Activated naive CD8-positive, alpha-beta T cell treated with anti-CD3 and anti-CD28 coated beads, Interleukin-2, amount 50 U/mL, for 24 hours (primary cell): ENCODE data around the gene ADORA2B.
A peak's percentile ranks its signal among the peaks of the same experiment; 100 is the strongest.
"Not testable (repeated sequence)": the region's sequence is repeated elsewhere in the genome, so short reads cannot be mapped to it uniquely, and the experiment has no call there.

Experiments
- ATAC-seq: fragments of 150-1000 bp; cut with Tn5 transposase; one replicate; pipeline ENCODE4 v1.10.0; 2021
- DNase-seq: peaks from one replicate; pipeline ENCODE4 v3.0.0; 2021
- H3K27ac Mint-ChIP-seq: one replicate; pipeline ENCODE4 v1.8.0; 2021; ENCODE audit warnings: mild to moderate bottlenecking, mixed read lengths
- H3K27me3 Mint-ChIP-seq: one replicate; pipeline ENCODE4 v1.8.0; 2021; ENCODE audit warnings: mixed read lengths
- H3K36me3 Mint-ChIP-seq: one replicate; pipeline ENCODE4 v1.8.0; 2021; ENCODE audit warnings: low read depth, mixed read lengths
- H3K4me1 Mint-ChIP-seq: one replicate; pipeline ENCODE4 v1.8.0; 2021; ENCODE audit warnings: mixed read lengths
- H3K4me3 Mint-ChIP-seq: one replicate; pipeline ENCODE4 v1.8.0; 2021; ENCODE audit warnings: mild to moderate bottlenecking, moderate library complexity, mixed read lengths
- H3K9me3 Mint-ChIP-seq: one replicate; pipeline ENCODE4 v1.8.0; 2021; ENCODE audit warnings: mixed read lengths

ADORA2B gene

GRCh38 chr17:15944759-15945526 is at the start of gene ADORA2B:
Gene ADORA2B (plus strand): TSS chr17:15945130. CDS start chr17:15945249, 119 bp downstream.
- peaks cover 19% of the 10 kb centered on the region for H3K4me1 Mint-ChIP-seq
- ATAC-seq (peak; percentile 74), DNase-seq (peak; percentile 69)
- peak within 1 kb of the TSS; percentile 76 for H3K4me3 Mint-ChIP-seq
- no peaks in the 10 kb centered on the region for H3K9me3 Mint-ChIP-seq
- H3K27me3 Mint-ChIP-seq: peaks cover 35% of the 10 kb centered on the region
- peak within 1 kb of the TSS; percentile 34 for H3K27ac Mint-ChIP-seq
- no peaks in the 10 kb centered on the region for H3K36me3 Mint-ChIP-seq

- H3K27me3 Mint-ChIP-seq: no peaks in the 10 kb centered on the region
- H3K27ac Mint-ChIP-seq: no peak overlapping the region
- H3K36me3 Mint-ChIP-seq: no peaks in the 10 kb centered on the region
- no peak for ATAC-seq
- peaks cover 13% of the 10 kb centered on the region for H3K4me1 Mint-ChIP-seq
- peaks cover 4% of the 10 kb centered on the region for H3K9me3 Mint-ChIP-seq
- no peak overlapping the region for H3K4me3 Mint-ChIP-seq
- DNase-seq: no peak
These were observed 48.7 kb upstream of the ADORA2B start for GRCh38 chr17:15896277-15896676.

GRCh38 chr17:15896834-15897233 is 48.1 kb upstream of the ADORA2B start:
- Mint-ChIP-seq H3K4me3 (no peak overlapping the region), H3K9me3 (peaks cover 4% of the 10 kb centered on the region), H3K36me3 (no peaks in the 10 kb centered on the region), H3K27me3 (no peaks in the 10 kb centered on the region), H3K27ac (no peak overlapping the region), H3K4me1 (peaks cover 13% of the 10 kb centered on the region)
- DNase-seq (no peak), ATAC-seq (no peak)

GRCh38 chr17:15899596-15899995 is 45.3 kb upstream of the ADORA2B start:
- H3K27me3 Mint-ChIP-seq: not testable (repeated sequence)

GRCh38 chr17:15900871-15901270 is 44.1 kb upstream of the ADORA2B start:
- H3K36me3 Mint-ChIP-seq: no peaks in the 10 kb centered on the region

More at GRCh38 chr17:15899596-15899995, 45.3 kb upstream of the ADORA2B start:
- ATAC-seq, H3K9me3 Mint-ChIP-seq, H3K4me3 Mint-ChIP-seq, H3K27ac Mint-ChIP-seq, H3K36me3 Mint-ChIP-seq, DNase-seq: not testable (repeated sequence)
- peaks cover 13% of the 10 kb centered on the region for H3K4me1 Mint-ChIP-seq

GRCh38 chr17:15905236-15905635 is 39.7 kb upstream of the ADORA2B start:
- not testable (repeated sequence) for ATAC-seq, DNase-seq, H3K36me3 Mint-ChIP-seq, H3K4me1 Mint-ChIP-seq, H3K9me3 Mint-ChIP-seq, H3K27ac Mint-ChIP-seq, H3K4me3 Mint-ChIP-seq, H3K27me3 Mint-ChIP-seq

More at GRCh38 chr17:15900871-15901270, 44.1 kb upstream of the ADORA2B start:
- Mint-ChIP-seq H3K9me3 (peaks cover 4% of the 10 kb centered on the region), H3K4me3 (no peak overlapping the region), H3K27ac (no peak overlapping the region), H3K27me3 (no peaks in the 10 kb centered on the region), H3K4me1 (peaks cover 13% of the 10 kb centered on the region)
- ATAC-seq (no peak), DNase-seq (no peak)

GRCh38 chr17:15907290-15907689 is 37.6 kb upstream of the ADORA2B start:
- Mint-ChIP-seq H3K9me3 (no peaks in the 10 kb centered on the region), H3K36me3 (no peaks in the 10 kb centered on the region), H3K27me3 (no peaks in the 10 kb centered on the region), H3K27ac (no peak overlapping the region), H3K4me3 (no peak overlapping the region), H3K4me1 (no peaks in the 10 kb centered on the region)
- ATAC-seq (no peak), DNase-seq (no peak)

- ATAC-seq: no peak
- no peaks in the 10 kb centered on the region for H3K36me3 Mint-ChIP-seq
- H3K27me3 Mint-ChIP-seq: no peaks in the 10 kb centered on the region
- no peak for DNase-seq
- H3K4me1 Mint-ChIP-seq: no peaks in the 10 kb centered on the region
- H3K9me3 Mint-ChIP-seq: no peaks in the 10 kb centered on the region
- H3K27ac Mint-ChIP-seq: no peak overlapping the region
- no peak overlapping the region for H3K4me3 Mint-ChIP-seq
These were observed 36.6 kb upstream of the ADORA2B start for GRCh38 chr17:15908378-15908777.

GRCh38 chr17:15909481-15909991 is 35.4 kb upstream of the ADORA2B start:
- ATAC-seq: no peak
- DNase-seq: no peak
- no peak overlapping the region for H3K27ac Mint-ChIP-seq
- H3K9me3 Mint-ChIP-seq: no peaks in the 10 kb centered on the region
- no peaks in the 10 kb centered on the region for H3K27me3 Mint-ChIP-seq
- no peaks in the 10 kb centered on the region for H3K4me1 Mint-ChIP-seq
- H3K4me3 Mint-ChIP-seq: no peak overlapping the region
- H3K36me3 Mint-ChIP-seq: no peaks in the 10 kb centered on the region

GRCh38 chr17:15910791-15911190 is 34.1 kb upstream of the ADORA2B start:
- no peak for ATAC-seq
- no peaks in the 10 kb centered on the region for H3K36me3 Mint-ChIP-seq

GRCh38 chr17:15911701-15912100 is 33.2 kb upstream of the ADORA2B start:
- not testable (repeated sequence) for H3K27me3 Mint-ChIP-seq, DNase-seq, H3K36me3 Mint-ChIP-seq, ATAC-seq, H3K27ac Mint-ChIP-seq, H3K4me1 Mint-ChIP-seq, H3K4me3 Mint-ChIP-seq, H3K9me3 Mint-ChIP-seq

More at GRCh38 chr17:15910791-15911190, 34.1 kb upstream of the ADORA2B start:
- no peaks in the 10 kb centered on the region for H3K4me1 Mint-ChIP-seq
- no peak overlapping the region for H3K4me3 Mint-ChIP-seq
- H3K9me3 Mint-ChIP-seq: no peaks in the 10 kb centered on the region
- H3K27me3 Mint-ChIP-seq: no peaks in the 10 kb centered on the region
- no peak overlapping the region for H3K27ac Mint-ChIP-seq
- DNase-seq: no peak

- no peaks in the 10 kb centered on the region for H3K4me1 Mint-ChIP-seq
- ATAC-seq (no peak), DNase-seq (no peak)
- H3K4me3 Mint-ChIP-seq: no peak overlapping the region
- no peaks in the 10 kb centered on the region for H3K9me3 Mint-ChIP-seq
- no peaks in the 10 kb centered on the region for H3K36me3 Mint-ChIP-seq
- H3K27ac Mint-ChIP-seq: no peak overlapping the region
- no peaks in the 10 kb centered on the region for H3K27me3 Mint-ChIP-seq
These were observed 32.4 kb upstream of the ADORA2B start for GRCh38 chr17:15912416-15912955.

GRCh38 chr17:15913826-15914225 is 31.1 kb upstream of the ADORA2B start:
- Mint-ChIP-seq H3K9me3 (no peaks in the 10 kb centered on the region), H3K27ac (no peak overlapping the region), H3K36me3 (no peaks in the 10 kb centered on the region), H3K4me3 (no peak overlapping the region), H3K4me1 (no peaks in the 10 kb centered on the region), H3K27me3 (peaks cover 5% of the 10 kb centered on the region)
- DNase-seq: no peak
- ATAC-seq: no peak

- Mint-ChIP-seq H3K9me3 (no peaks in the 10 kb centered on the region), H3K4me1 (no peaks in the 10 kb centered on the region), H3K4me3 (no peak overlapping the region), H3K27me3 (peaks cover 7% of the 10 kb centered on the region), H3K36me3 (no peaks in the 10 kb centered on the region), H3K27ac (no peak overlapping the region)
- DNase-seq (no peak), ATAC-seq (no peak)
These were observed 30.3 kb upstream of the ADORA2B start for GRCh38 chr17:15914400-15915170.

- Mint-ChIP-seq H3K36me3 (no peaks in the 10 kb centered on the region), H3K4me3 (no peak overlapping the region), H3K4me1 (no peaks in the 10 kb centered on the region), H3K27ac (no peak overlapping the region), H3K27me3 (peaks cover 7% of the 10 kb centered on the region), H3K9me3 (no peaks in the 10 kb centered on the region)
- DNase-seq (no peak), ATAC-seq (no peak)
These were observed 29.0 kb upstream of the ADORA2B start for GRCh38 chr17:15915961-15916360.
